H1 (cell line): Measurements from ENCODE around the gene SMARCB1. TPM values are rescaled to one million over a fixed set of nuclear protein-coding genes. Genes with fewer than 3 reads are reported as not detected.

Experiments
- CBX8 ChIP-seq: fragments of 300-800, 300-1000 bp; sonication (generic); IDR thresholded peaks from 2 replicates; pipeline ENCODE4 v1.7.1; 2016; ENCODE audit warnings: low read depth, low read length, borderline replicate concordance
- EGR1 ChIP-seq: IDR thresholded peaks from 2 replicates; pipeline ENCODE4 v1.6.1; 2011; ENCODE audit warnings: low read depth, low read length, borderline replicate concordance
- PHF8 ChIP-seq: fragments of 200-600 bp; sonication (generic); conservative IDR thresholded peaks from 2 replicates; pipeline ENCODE4 v1.7.1; 2012; ENCODE audit warnings: low read depth, mild to moderate bottlenecking, inconsistent platforms, low read length, moderate library complexity
- RBBP5 ChIP-seq: IDR thresholded peaks from 2 replicates; pipeline ENCODE4 v1.7.1; 2012; ENCODE audit warnings: low read depth, mild to moderate bottlenecking, inconsistent platforms, low read length, moderate library complexity, borderline replicate concordance
- RNF2 ChIP-seq: fragments of 200-900, 300-1000 bp; sonication (generic); IDR thresholded peaks from 2 replicates; pipeline ENCODE4 v1.7.1; 2016; ENCODE audit warnings: borderline replicate concordance, low read depth, mild to moderate bottlenecking, antibody characterized with exemption, low read length; ENCODE audit not compliant: poor library complexity, severe bottlenecking; ENCODE audit errors: missing control alignments
- polyA plus RNA-seq, 7 experiments: library from polyadenylated mRNA; depleted of rRNA in 3 of 7; stranded (reverse) in 5 of 7; unstranded in 2 of 7; fragments of >200 nt in 5 of 7; fragments of 200-250 nt in 2 of 7; gene quantifications; 1 replicate in 5 of 7; 2 replicates in 1 of 7; 4 replicates in 1 of 7; pipeline versions ENCODE4 v1.2.1 to v1.2.3, GENCODE V29; 2011 to 2013; ENCODE audit warnings: missing spikeins in 2 of 7, mixed read lengths in 2 of 7
- total RNA-seq: library from RNA; stranded (reverse); fragmentation: NEBNext Ultra II Directional; extraction: Animal tissue kit (Norgen Biotek cat#: 25700); gene quantifications from 2 replicates; pipeline ENCODE4 v1.2.1, GENCODE V29; 2021

Gene SMARCB1
- total and polyA plus RNA-seq, 2 of the 8 experiments (the other 6 are each of a cell fraction or from before 2014, with no cell fraction given): 116 to 145 TPM

- TF ChIP-seq CBX8 (no peak), RNF2 (no peak), PHF8 (no peak), RBBP5 (no peak), EGR1 (no peak)
- TF ChIP-seq, all 59 proteins: peak for 0
Observed at GRCh38 chr22:23754980-23755636, 31.7 kb upstream of the SMARCB1 start (continued).
